Measurements from ENCODE around the gene KRT28.

KRT28 gene

GRCh38 chr17:40828454-40829044 lies 28.8 kb upstream of the KRT28 start:
- H3K9me3 ChIP-seq (ENCODE audit: control insufficient read depth, insufficient read depth, low read depth, low read length), result no peaks in the 10 kb centered on the region
- no peaks in the 10 kb centered on the region for H3K4me1 ChIP-seq (ENCODE audit: control insufficient read depth, insufficient read depth, low read length)
- H3K9ac ChIP-seq (ENCODE audit: low read length), result no peak overlapping the region
- H3K4me3 ChIP-seq (ENCODE audit: low read depth, low read length), result no peak overlapping the region
- H3K36me3 ChIP-seq (ENCODE audit: control insufficient read depth, insufficient read depth, low read length), result no peaks in the 10 kb centered on the region
- no peak overlapping the region for H3K27ac ChIP-seq (ENCODE audit: low read depth, low read length)
- peaks cover 85% of the 10 kb centered on the region for H3K27me3 ChIP-seq (ENCODE audit: control insufficient read depth, insufficient read depth, low read length)

DNA sequence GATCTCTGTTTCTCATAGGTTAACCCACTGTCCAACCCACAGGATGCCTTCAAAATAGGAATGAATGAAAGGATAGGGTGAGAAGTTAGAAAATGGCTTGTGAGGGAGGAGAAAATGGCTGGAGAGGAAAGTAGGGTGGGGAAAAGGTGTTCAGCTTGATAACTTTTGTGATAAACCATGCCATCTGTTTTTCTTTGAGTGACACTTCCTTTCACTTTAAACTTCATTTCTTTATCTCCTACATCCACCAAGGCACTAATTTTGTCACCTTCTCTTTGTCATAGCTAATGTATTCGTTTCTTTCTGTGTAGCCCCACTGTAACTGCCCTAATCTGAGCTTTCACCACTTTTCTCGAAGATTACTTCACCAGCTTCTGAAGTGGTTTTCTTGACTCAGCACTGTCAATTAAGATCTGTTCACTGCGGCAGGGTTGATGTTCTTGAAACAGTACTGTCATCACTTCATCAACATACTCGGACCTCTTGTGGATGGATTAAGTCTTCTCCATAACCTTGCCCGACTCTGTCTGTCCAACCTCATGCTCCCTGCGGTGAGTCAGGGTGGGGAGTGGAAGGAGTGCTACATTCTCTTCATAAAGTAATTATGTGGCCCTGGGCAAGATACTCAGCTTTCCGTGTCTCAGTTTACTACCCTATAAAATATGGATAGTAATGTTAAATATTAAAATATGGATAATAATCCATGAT lies 28.1 kb upstream of the KRT28 start:
- Histone ChIP-seq H3K4me3 (ENCODE audit: low read depth, low read length) (no peak overlapping the region), H3K4me1 (ENCODE audit: control insufficient read depth, insufficient read depth, low read length) (no peaks in the 10 kb centered on the region)

DNA sequence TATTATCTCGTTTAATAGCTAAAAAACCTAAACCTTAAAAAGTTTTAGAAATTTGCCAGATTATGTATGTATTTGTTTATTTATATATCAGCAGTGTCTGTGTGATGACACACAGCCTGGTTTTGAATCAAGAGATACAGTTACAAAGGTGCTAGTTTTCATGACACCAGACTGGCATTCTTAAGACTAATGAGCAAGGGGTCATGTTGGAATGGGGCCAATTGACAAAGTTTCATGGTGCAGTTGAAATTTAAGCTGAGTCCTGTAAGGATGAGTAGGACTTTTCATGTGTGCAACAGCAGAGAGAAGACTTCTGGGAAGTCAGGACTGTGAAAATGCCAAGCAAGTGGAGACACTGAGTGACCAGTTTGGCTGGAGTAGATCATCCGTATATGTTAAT lies 25.8 kb upstream of the KRT28 start:
- H3K9ac ChIP-seq (ENCODE audit: low read length), result no peak overlapping the region
- H3K27ac ChIP-seq (ENCODE audit: low read depth, low read length), result no peak overlapping the region
- no peak overlapping the region for H3K4me3 ChIP-seq (ENCODE audit: low read depth, low read length)
- no peaks in the 10 kb centered on the region for H3K36me3 ChIP-seq (ENCODE audit: control insufficient read depth, insufficient read depth, low read length)
- peaks cover 69% of the 10 kb centered on the region for H3K27me3 ChIP-seq (ENCODE audit: control insufficient read depth, insufficient read depth, low read length)
- no peaks in the 10 kb centered on the region for H3K9me3 ChIP-seq (ENCODE audit: control insufficient read depth, insufficient read depth, low read depth, low read length)
- H3K4me1 ChIP-seq (ENCODE audit: control insufficient read depth, insufficient read depth, low read length), result no peaks in the 10 kb centered on the region

More for the DNA sequence above, 28.1 kb upstream of the KRT28 start:
- Histone ChIP-seq H3K36me3 (ENCODE audit: control insufficient read depth, insufficient read depth, low read length) (no peaks in the 10 kb centered on the region), H3K9me3 (ENCODE audit: control insufficient read depth, insufficient read depth, low read depth, low read length) (no peaks in the 10 kb centered on the region), H3K27me3 (ENCODE audit: control insufficient read depth, insufficient read depth, low read length) (peaks cover 78% of the 10 kb centered on the region), H3K9ac (ENCODE audit: low read length) (no peak overlapping the region), H3K27ac (ENCODE audit: low read depth, low read length) (no peak overlapping the region)

DNA sequence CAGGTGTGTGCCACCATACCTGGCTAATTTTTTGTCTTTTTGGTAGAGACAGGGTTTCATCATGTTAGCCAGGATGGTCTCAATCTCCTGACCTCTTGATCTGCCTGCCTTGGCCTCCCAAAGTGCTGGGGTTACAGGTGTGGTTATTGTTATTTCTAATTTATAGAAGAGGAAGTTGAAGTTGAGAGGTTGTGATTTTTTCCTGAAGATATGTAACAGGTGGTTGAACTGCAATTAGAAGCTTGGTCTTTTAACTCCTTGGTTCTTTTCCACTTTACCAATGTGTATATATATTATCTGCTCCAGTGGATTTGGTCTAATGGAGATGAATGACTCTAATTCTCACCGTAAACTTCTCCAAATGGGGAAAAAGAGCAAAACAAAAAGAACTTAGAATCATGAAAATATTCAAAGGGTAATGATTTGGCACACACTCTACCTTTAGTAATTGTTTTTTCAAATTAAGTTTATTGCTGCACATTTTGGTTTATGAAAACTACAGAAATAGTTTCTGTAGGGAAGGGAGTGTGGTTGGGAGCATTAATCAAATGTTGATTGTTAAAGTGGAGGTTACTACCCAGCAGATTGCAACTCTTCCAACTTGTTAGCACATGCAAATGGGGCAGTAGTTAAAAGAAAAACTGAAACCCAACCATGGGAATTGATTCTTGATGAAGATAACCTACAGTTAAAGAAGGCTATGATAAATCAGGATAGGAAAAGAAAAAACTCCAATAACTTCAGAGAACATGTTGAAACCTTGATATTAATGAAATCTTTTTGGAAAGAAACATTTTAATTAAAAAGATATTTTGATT lies 24.5 kb upstream of the KRT28 start:
- Histone ChIP-seq H3K9ac (ENCODE audit: low read length) (no peak overlapping the region), H3K27ac (ENCODE audit: low read depth, low read length) (no peak overlapping the region), H3K36me3 (ENCODE audit: control insufficient read depth, insufficient read depth, low read length) (no peaks in the 10 kb centered on the region), H3K4me1 (ENCODE audit: control insufficient read depth, insufficient read depth, low read length) (no peaks in the 10 kb centered on the region), H3K9me3 (ENCODE audit: control insufficient read depth, insufficient read depth, low read depth, low read length) (no peaks in the 10 kb centered on the region), H3K4me3 (ENCODE audit: low read depth, low read length) (no peak overlapping the region), H3K27me3 (ENCODE audit: control insufficient read depth, insufficient read depth, low read length) (peaks cover 62% of the 10 kb centered on the region)

DNA sequence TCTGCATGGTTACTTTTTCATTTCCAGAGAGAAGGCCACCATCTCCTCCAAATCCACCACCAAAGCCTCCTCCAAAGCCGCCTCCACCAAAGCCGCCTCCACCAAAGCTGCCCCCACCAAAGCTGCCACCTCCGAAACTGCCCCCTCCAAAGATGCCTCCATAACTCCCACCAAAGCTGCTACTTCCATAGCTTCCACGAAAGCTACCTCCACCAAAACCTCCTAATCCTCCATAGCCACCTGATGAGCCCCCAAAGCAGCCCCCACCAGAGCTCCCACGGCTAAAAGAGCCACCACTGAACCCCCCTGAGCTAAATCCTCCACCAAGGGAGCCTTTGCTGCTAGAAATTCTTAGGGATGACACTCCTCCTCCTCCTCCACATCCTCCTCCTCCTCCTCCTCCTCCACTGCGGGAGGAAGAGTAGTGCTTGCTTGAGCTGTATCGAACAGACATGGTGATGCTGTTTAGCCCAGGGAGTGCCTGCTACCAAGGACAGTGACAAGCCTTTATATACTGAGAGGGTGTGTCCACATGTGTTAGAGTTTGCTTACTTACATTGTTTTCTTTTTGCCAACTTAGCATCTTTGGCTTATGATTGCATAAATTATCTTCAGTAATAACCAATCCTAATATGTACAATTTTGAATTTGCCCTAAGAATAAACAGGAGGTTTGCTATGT lies 22.5 kb upstream of the KRT28 start, which contains the start of gene KRT10:
Gene KRT10, minus strand, starts transcription at position 483 of the 681 bp plus-strand sequence. Its CDS starts 29 bp downstream, at position 454.
- Histone ChIP-seq H3K4me3 (ENCODE audit: low read depth, low read length) (no peak within 1 kb of the TSS), H3K9ac (ENCODE audit: low read length) (no peak within 1 kb of the TSS), H3K36me3 (ENCODE audit: control insufficient read depth, insufficient read depth, low read length) (0 out of 2 replicates have a peak, but pooled peaks cover 5% of the 10 kb centered on the region), H3K27ac (ENCODE audit: low read depth, low read length) (no peak within 1 kb of the TSS), H3K9me3 (ENCODE audit: control insufficient read depth, insufficient read depth, low read depth, low read length) (no peaks in the 10 kb centered on the region), H3K4me1 (ENCODE audit: control insufficient read depth, insufficient read depth, low read length) (no peaks in the 10 kb centered on the region), H3K27me3 (ENCODE audit: control insufficient read depth, insufficient read depth, low read length) (peaks cover 46% of the 10 kb centered on the region)

DNA sequence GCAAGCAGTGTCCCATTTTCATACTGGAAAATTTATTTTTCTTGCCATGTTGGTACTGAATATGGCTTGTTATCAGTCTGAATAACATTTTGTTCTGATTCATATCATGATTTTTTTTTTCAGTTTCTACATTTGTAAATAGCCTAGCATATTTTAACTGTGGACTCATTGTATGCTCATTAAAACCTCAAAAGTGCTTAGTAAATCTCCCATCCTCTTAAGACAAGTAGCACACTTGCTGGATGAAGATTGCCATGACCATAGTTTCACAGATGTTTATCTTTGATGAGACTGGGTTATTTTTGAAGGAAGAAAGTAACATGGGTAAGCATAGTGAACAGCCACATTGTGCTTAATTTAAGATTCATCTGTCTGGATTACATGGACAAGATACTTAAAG lies 21.8 kb upstream of the KRT28 start:
- Histone ChIP-seq H3K4me3 (ENCODE audit: low read depth, low read length) (no peak overlapping the region), H3K9me3 (ENCODE audit: control insufficient read depth, insufficient read depth, low read depth, low read length) (no peaks in the 10 kb centered on the region), H3K36me3 (ENCODE audit: control insufficient read depth, insufficient read depth, low read length) (peaks cover 7% of the 10 kb centered on the region; the same call in 1 of the 2 replicates), H3K4me1 (ENCODE audit: control insufficient read depth, insufficient read depth, low read length) (no peaks in the 10 kb centered on the region), H3K27ac (ENCODE audit: low read depth, low read length) (no peak overlapping the region), H3K9ac (ENCODE audit: low read length) (no peak overlapping the region), H3K27me3 (ENCODE audit: control insufficient read depth, insufficient read depth, low read length) (peaks cover 38% of the 10 kb centered on the region)

DNA sequence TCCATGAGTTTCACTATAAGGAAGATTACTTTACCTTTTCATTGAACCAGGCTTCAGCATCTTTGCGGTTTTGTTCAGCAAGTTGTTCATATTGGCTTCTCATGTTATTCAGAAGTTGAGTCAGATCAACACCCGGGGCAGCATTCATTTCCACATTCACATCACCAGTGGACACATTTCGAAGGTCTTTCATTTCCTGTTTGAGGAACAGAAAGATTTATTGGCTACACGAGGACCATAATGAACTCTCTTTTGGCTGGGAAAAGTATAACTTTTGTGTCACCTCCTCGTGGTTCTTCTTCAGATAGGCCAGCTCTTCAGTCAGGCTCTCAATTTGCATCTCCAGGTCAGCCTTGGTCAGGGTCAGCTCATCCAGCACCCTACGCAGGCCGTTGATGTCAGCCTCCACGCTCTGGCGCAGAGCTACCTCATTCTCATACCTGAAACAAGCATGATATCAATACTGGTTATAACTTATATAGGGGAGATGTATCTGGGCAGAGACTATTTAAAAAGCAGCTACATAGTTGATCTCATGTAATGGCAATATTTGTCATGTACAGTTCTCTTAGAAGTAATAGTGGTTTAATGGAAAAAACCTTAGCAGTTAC lies 20.6 kb upstream of the KRT28 start:
- Histone ChIP-seq H3K4me3 (ENCODE audit: low read depth, low read length) (no peak overlapping the region), H3K27me3 (ENCODE audit: control insufficient read depth, insufficient read depth, low read length) (peaks cover 26% of the 10 kb centered on the region), H3K36me3 (ENCODE audit: control insufficient read depth, insufficient read depth, low read length) (peaks cover 7% of the 10 kb centered on the region; the same call in 1 of the 2 replicates), H3K9ac (ENCODE audit: low read length) (no peak overlapping the region), H3K27ac (ENCODE audit: low read depth, low read length) (no peak overlapping the region), H3K4me1 (ENCODE audit: control insufficient read depth, insufficient read depth, low read length) (no peaks in the 10 kb centered on the region), H3K9me3 (ENCODE audit: control insufficient read depth, insufficient read depth, low read depth, low read length) (no peaks in the 10 kb centered on the region)

- peaks cover 26% of the 10 kb centered on the region for H3K27me3 ChIP-seq (ENCODE audit: control insufficient read depth, insufficient read depth, low read length)
- no peak overlapping the region for H3K9ac ChIP-seq (ENCODE audit: low read length)
- no peak overlapping the region for H3K27ac ChIP-seq (ENCODE audit: low read depth, low read length)
- H3K4me3 ChIP-seq (ENCODE audit: low read depth, low read length), result peak overlapping the region; percentile 86
- H3K9me3 ChIP-seq (ENCODE audit: control insufficient read depth, insufficient read depth, low read depth, low read length), result no peaks in the 10 kb centered on the region
- H3K4me1 ChIP-seq (ENCODE audit: control insufficient read depth, insufficient read depth, low read length), result no peaks in the 10 kb centered on the region
- peaks cover 7% of the 10 kb centered on the region; the same call in 1 of the 2 replicates for H3K36me3 ChIP-seq (ENCODE audit: control insufficient read depth, insufficient read depth, low read length)
Measured at GRCh38 chr17:40819528-40820125, 19.9 kb upstream of the KRT28 start.

- Histone ChIP-seq H3K36me3 (ENCODE audit: control insufficient read depth, insufficient read depth, low read length) (peaks cover 7% of the 10 kb centered on the region; the same call in 1 of the 2 replicates), H3K4me3 (ENCODE audit: low read depth, low read length) (peak overlapping the region; percentile 86), H3K27me3 (ENCODE audit: control insufficient read depth, insufficient read depth, low read length) (peaks cover 23% of the 10 kb centered on the region), H3K9me3 (ENCODE audit: control insufficient read depth, insufficient read depth, low read depth, low read length) (no peaks in the 10 kb centered on the region), H3K27ac (ENCODE audit: low read depth, low read length) (peak overlapping the region; percentile 48; the same call in 1 of the 2 replicates), H3K9ac (ENCODE audit: low read length) (peak overlapping the region; percentile 60), H3K4me1 (ENCODE audit: control insufficient read depth, insufficient read depth, low read length) (no peaks in the 10 kb centered on the region)
Measured at GRCh38 chr17:40818733-40819527, 19.2 kb upstream of the KRT28 start.

All from HUES6 (cell line).